ENCODE results near the gene DCAKD.

DNA sequence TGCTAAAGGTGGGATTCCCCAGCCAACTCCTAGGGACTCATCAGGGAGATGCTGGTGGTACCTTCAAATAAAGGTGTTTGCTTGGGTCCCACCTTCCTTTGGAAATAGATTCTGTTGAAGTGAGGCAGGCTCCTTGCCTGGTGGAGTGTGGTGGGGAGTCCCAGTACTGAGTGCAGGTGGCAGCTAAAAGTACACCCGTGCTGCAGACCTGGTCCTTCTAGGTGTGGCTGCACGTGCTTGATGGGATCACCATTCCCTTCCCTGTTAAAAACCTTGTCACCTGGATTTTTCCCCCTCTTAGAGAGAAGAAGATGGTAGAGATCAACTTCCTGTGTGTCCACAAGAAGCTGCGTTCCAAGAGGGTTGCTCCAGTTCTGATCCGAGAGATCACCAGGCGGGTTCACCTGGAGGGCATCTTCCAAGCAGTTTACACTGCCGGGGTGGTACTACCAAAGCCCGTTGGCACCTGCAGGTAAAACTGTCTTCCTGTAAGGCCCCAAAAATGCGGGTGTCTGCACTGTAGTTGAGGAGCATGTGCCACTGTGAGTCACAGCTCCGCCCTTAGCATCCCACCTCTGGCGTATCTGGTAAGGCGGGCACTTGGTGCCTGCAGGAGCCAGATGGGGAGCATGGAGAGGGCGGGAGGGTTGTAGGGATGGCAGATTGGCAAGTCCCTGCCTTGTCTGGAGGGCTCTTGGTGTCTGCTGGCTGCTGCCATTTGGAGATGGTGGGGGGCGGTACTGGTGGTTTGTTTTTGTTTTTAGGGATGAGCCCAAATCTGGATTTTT is 46.8 kb upstream of the DCAKD start:
- TF ChIP-seq EZH2 (IDR thresholded peaks at IDR 0.05; ENCODE audit: low read depth, low read length, severe bottlenecking) (no peak), CEBPB (IDR thresholded peaks at IDR 0.05; ENCODE audit: low read depth, low read length) (no peak), HDAC6 (IDR thresholded peaks at IDR 0.05; ENCODE audit: low read depth, low read length) (no peak), PHF8 (conservative IDR thresholded peaks at IDR 0.05; ENCODE audit: low read depth, low read length) (no peak), CTCF (IDR thresholded peaks at IDR 0.05; ENCODE audit: control extremely low read depth in 1 of 3, insufficient read depth in 1 of 3, low read depth in 1 of 3, low read length in 3 of 3) (no peak), TCF12 (IDR thresholded peaks at IDR 0.05; ENCODE audit: low read depth, low read length) (no peak)
- TF ChIP-seq, protein P1, sequence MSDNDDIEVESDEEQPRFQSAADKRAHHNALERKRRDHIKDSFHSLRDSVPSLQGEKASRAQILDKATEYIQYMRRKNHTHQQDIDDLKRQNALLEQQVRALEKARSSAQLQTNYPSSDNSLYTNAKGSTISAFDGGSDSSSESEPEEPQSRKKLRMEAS (IDR thresholded peaks at IDR 0.05) = no peak
- TF ChIP-seq, protein P2, sequence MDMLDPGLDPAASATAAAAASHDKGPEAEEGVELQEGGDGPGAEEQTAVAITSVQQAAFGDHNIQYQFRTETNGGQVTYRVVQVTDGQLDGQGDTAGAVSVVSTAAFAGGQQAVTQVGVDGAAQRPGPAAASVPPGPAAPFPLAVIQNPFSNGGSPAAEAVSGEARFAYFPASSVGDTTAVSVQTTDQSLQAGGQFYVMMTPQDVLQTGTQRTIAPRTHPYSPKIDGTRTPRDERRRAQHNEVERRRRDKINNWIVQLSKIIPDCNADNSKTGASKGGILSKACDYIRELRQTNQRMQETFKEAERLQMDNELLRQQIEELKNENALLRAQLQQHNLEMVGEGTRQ (IDR thresholded peaks at IDR 0.05; ENCODE audit: low read length) = no peak
